Brain pericyte (primary cell): ENCODE measurements around the gene ATXN7L1.

Experiments used
- DNase-seq: peaks from one replicate; pipeline ENCODE4 v3.0.0-alpha.2; 2012; ENCODE audit warnings: low read depth, low spot score

The ATXN7L1 gene

DNA sequence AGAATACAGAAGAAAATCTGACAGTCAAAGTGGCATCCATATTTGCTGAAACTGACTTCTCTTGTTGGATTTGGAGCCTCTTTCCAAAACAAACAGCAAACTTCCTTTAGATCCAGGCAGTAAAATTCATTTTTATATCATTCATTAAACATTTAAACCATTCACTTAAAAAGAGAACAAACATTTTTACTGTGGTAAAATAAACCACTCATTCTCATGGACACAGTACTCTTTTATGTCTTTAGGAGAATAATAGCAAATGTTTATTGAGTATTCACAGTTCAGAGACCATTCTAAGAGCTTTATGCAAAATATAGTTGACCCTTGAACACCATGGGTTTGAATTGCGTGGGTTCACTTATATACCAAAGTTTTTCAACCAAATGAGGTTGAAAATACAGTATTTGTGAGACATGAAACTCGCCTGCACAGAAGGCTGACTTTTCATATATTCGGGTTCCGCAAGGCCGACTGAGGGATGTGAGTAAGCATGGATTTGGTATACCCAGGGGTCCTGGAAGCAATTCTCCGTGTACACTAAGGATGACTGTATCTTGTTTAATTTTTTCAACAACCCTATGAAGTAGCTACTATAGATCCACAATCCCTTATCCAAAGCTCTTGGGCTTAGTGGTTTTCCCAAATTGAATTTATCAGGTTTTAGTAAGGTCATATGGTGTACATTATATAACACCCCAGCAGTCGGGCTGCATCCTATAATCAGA, 49.1 kb downstream of the ATXN7L1 start:
- DNase-seq: no peak

DNA sequence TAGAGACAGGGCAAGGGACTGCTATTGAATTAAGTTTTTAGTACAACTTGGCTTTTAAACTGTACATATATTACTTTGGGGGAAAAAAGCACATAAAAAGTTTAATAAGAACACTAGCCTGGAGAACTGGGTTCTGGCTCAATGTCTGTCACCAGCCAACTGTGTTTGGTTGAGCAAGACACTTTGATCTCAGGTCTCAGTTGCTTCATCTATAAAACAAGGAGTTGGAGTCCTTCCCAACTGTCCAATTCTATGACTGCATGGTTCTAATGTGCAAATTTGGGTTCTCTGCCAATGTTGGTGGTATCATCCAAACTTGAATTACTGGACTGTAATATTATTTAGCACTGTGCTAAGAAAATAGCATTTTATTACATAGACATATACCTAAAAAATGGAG, 50.3 kb downstream of the ATXN7L1 start:
- DNase-seq: no peak

DNA sequence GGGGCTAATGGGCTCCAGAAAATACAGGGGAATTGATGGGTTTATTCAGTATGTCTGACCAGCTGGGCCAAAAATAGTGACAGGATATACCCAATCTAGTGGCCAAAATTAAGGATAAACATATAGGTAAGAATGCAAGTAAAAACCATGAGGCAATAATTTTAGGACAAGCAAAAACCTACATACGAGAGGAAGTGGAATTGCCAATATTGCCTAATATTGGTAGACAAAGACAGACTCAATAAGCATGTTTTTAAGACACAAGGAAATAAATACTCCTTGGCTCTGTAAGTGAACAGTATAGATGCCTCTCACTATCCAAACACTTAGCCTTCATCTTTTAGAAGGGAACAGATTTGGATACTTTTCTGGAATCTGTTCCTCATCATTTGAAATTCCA, 51.0 kb downstream of the ATXN7L1 start:
- DNase-seq: no peak

DNA sequence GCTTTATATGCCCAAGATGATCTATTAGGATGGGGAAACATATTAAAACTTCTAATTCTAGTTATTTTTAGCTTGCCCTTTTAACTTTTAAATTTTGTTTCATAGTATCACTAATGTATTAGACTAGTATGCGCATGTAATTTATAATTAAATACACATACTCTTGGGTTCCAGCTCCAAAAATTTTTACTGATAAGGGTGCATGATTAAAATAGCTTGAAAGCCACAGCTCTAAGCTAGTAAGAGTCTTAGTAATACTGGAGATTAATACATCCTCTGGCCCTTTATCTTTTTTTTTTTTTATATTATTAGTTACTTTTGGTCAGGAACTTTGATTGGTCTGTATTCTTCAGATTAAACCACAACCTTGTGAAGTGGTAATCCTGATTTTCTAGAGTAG, 53.6 kb downstream of the ATXN7L1 start:
- DNase-seq: no peak

DNA sequence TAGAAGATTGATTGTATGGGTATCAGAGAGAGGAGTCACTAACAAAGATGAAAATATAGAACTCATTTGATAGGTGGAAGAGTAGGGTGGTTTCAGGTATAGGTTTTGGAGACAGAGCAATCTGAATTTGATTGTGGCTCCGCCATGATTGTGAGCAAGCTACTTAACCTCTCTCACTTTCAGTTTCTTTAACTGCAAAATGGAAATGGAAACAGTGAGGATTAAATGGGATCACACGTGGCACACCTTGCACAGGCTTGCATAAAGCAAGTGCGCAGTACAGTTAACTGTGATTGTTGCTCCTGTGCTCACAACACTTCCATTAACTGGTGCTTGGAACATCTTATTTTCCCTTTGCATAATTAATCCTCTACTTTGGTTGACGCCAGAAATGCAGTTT, 54.9 kb downstream of the ATXN7L1 start:
- no peak for DNase-seq

DNA sequence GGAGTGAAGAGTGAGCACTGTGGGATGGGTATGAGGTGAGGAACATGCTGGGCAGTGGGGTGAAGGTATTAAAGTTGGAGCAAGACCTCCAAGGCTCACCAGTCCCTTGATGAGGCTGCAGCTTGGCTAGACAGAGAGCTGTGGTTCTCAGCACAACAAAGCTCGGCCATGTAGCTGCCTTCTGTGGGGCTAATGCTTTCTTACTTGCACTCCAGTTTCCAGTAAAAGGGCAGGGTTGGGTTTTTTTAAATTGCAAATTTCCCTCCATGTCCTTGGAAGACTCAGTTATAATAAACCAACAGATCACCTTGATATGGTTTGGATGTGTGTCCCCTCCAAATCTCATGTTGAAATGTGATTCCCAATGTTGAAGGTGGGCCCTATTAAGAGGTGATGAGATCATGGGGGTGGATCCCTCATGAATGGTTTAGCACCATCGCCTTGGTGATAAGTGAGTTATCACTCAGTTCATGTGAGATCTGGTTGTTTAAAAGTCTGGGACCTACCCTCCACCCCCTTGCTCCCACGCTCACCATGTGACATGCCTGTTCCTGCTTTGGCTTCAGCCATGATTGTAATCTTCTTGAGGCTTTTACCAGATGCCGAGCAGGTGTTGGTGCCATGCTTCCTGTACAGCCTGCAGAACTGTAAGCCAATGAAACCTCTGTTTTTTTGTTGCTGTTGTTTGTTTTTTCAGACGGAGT, 55.9 kb downstream of the ATXN7L1 start:
- no peak for DNase-seq

DNA sequence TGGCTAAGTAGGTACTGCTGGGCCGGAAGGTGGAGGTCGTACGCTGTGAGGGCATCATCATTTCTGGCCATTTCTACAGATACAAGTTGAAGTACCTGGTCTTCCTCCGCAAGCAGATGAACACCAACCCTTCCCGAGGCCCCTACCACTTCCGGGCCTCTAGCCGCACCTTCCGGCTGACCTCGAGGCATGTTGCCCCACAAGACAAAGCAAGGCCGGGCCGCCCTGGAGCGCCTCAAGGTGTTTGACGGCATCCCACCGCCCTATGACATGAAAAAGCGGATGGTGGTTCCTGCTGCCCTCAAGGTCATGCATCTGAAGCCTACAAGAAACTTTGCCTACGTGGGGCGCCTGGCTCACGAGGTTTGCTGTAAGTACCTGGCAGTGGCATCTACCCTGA, 56.8 kb downstream of the ATXN7L1 start:
- no peak for DNase-seq

DNA sequence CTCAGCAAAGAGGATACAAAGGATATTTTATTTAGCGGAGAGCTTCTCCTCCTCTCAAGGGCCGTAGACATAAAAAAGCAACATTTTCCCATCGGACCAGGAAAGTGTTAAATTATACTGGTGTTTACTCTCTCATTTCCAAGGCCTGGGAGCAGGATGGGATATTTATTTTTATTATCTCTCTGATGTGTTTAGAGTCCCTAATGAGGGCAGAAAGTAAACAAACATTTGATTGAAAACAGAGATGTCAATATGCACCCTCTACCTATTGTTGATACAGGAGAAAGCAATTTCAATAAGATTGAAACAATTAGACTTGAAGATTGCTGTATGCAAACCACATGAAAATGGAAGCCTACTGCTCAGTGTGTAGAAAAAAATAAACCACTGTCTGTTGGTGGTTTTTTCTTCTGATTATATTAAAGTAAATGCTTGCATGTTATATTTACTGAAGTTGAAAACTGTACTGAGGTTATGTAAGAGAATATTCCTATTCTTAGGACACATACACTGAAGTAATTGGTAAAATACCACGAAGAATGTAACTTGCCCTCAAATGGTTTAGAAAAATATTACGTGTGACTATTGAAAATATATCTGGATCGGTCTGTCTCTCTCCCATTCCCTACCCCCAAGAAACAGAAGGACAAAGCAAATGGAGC, 59.3 kb downstream of the ATXN7L1 start:
- DNase-seq: no peak

DNA sequence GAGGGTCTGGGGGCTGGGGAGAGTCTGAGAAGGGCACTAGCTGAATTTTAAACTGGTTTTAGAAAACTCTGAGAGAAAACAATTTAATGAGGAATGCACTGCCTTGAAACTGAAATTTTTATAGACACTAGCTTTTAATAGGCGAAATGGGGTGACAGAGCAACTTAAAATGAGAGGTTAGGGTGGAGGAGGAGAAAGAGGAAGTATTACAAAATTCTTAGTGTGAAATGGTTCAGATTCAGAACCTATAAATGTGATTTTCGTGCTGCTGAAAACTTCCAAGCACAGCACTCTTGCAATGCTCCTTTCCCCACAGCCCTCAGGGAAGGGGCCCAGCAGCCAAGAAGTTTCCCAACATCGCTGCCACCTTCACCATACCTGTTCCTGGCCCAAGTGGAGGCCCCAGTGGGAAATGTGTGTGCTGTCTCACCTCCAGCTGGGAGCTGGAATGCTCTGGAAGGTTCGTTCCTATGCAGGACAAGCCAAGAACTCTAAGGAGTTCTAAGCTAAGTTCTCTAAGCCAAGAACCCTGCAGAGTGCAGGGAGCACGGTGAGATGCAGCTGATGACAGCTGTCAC, 60.0 kb downstream of the ATXN7L1 start:
- no peak for DNase-seq

DNA sequence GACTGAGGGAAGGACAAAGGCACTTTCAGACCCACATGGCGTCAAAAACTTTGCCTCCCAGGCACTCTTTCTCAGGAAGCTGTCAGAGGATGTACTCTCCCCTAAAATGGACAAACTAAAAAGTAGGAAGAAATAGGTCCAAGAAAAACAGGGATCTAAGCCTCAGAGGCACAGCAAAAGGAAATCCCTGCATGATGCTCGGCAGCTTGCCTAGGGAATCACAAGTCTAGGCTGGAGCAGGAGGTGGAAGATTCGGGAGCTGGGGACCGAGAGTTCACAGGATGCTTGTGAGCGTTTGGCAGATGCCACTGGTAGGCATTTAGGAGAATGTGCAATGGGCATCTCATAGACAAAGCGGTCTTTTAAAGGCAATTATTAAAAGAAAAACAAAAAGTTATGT, 60.8 kb downstream of the ATXN7L1 start:
- DNase-seq: no peak

DNA sequence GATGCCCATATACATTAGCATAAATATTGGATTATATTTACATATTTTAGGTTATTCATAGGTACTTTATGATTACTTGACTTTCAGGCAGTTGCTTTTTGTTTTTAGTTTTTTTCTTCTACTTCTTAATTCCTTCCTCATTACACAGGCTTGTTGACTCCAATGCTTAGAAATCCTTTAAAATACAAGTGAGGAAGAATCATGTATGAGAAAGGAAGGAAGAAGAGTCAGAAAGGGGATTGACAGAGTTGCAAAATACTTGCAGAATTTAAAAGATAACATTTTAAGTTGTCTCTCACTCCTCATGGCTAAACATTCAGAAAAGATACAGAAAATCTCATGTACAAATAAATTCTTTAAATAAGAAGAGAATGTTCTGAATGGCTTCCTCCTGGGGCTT, 61.9 kb downstream of the ATXN7L1 start:
- no peak for DNase-seq

DNA sequence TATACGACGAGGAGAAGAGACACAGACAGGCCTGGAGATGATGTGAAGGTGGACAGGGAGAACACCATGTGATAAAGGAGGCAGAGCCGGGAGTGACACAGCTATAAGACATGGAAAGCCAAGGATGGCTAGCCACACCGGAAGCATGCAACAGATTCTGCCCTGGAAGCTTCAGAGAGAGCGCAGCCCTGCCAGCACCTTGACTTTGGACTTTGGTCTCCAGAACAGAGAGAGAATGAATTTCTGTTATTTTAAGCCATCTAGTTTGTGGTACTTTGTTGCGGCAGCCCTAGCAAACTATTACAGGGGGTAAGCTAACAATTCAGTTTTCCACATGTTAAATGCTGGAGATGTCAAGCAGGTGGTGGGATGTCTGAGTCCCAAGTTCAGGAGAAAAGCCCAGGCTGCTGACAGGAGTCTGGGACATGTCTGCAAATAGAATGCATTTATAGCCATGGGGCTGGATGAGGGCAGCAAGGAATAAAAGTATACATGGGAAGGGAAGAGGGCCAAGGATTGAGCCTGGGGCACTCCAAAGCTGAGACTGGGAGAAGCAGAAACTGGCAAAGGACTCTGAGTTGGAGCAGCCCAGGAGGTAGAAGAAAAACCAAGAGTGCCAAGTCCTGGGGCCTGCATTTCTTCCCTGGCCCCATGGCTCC, 65.1 kb downstream of the ATXN7L1 start:
- no peak for DNase-seq

DNA sequence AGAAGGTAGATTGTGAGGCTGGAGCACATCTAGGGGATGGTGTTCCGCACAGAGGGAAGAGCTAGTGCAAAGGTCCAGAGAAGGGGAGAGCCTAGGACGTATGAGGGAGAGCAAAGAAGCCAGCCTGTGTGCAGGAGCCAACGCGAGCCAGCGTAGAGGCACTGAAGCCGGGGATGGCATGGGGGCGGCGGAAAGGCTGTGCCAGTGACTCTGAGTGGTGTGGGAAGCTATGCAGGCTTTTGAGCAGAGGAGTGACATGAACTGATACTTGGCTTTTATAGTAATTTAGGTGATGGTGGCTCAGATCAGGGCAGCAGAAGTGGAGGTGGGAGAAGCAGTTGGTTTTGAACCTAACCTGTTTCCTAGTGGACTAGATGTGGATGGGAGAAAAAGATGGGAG, 65.8 kb downstream of the ATXN7L1 start:
- DNase-seq: no peak

DNA sequence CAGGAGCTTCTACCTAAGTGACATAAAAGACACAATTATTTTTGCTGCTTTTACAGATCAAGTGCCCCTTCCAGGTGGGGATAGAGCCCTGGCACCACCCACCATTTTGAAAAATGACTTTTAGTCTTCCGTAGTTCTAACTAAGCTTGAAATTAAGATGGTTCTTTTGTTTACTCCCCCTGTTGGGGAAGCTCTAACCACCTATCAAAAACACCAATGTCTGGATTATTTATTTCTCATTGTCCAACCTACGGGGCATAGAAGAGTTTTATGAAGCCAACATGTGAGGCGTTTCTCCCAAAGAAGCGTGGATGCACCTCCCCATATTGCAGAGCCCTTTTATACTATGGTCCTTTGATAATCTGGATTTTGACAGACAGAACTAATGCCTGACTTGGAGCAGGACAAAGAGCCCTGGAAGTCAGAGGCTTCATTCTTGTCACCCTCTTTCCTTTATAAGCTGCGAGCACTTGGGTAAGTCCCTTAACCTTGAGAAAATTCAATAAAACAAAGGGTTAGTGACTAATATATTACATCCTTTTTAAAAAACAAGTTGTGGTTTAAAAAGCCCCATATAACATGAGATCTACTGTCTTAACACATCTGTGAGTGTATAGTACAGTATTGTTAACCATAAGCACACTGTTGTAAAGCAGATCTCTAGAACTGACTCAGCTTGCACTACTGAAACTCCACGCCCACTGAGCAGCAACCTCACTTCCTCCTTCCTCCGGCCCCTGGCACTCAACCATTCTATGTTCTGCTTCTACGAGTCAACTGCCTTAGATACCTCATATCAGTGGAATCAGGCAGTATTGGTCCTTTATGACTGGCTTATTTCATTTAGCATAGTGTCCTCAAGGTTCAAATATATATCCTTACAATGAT, 67.5 kb downstream of the ATXN7L1 start:
- no peak for DNase-seq

DNA sequence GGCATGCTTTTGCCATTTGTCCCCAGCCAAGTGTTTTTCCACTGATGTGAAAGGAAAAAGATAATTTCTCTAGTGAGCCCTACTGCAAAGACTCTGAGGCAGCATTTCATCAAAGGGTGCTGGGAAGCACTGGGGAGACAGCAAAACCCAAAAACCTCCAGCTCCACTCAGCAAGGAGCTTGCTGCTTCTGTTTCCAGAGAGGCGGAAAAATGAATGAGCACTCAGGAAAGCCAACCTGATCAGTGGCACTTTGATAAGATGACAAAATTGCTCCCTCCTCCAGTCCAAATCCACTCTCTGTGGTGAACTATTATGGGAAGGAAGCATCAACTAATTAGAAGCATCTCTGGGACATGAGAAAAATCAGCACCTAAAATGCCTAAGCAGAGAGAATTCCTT, 68.2 kb downstream of the ATXN7L1 start:
- DNase-seq: no peak

DNA sequence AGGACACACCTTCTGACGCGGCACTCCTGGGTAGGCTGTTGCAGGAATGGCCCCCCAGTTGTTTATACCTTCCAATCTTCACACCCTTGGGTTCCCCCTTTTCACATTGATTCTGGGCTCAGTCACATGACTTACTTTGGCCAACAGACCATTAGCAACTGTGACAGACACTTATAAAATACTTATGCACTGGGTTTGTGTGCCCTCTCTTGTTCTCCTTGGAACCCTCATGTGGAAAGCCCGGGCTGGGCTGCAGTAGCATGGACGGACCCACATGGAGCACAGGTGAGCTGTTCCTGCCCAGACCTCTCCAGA, 69.0 kb downstream of the ATXN7L1 start:
- no peak for DNase-seq

DNA sequence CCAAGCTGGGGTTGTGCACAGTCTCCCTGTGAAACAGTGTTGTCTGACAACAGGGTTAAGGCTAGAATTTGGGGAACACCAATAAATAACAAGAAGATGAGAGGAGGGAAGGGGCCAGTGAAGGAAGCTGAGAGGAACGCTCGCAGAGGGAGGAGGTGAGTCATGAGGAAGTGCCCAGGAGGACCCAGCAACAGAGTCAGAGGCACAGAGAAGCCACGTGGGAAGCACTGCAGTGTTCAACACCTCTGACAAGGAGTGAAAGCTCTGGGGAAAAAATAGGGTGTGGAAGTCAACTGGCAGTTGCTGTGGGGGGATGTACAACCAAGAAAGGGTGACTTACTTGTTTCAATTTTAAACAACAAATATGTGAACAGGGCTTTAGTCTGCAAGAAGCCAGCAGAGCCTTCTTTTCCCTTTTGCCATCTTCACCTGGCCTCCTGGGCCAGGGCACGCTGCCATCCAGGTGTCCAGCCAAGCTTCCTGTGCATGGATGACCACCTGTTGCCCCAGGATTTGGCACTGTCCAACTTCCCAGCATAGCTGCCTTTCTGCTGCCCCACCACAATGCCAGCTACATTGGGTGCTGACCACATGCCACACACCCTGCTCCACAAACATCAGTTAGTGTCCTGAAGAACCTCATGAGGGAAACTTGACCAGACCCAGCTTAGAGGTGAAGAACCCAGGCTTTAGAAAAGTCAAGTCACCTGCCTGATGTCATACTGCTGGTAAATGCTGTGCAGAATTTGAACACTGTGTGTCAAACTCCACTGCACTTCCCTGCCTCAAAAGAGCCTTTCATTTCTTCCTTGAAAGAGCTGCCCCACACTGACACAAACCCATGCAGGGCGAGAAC, 69.6 kb downstream of the ATXN7L1 start:
- DNase-seq: no peak

DNA sequence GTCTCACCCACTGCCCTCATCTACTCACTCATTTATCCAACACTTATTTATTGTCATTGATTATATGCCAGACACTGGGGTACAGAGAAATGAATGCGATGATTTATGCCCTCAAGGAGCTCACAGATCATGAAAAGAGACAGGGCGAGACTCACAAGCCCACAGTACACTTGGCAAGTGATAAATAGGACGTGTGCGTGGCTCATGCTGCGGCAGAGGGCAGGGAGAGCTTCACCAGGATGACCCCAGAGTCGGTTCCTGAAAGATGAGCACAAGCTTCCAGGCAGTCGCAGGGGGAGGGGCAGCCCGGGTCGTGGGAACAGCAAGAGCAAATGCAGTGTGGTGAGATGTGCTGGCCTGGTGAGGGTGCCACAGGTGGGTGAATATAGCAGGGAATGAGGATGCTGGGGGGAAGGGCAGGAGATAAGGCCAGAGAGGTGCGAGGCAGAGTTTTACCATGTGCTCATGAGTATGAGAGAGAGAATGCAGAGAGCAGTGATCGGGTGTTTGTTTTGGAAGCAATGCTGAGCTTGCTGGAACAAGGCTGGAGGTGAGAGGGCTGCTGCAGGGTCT, 70.9 kb downstream of the ATXN7L1 start:
- DNase-seq: no peak

DNA sequence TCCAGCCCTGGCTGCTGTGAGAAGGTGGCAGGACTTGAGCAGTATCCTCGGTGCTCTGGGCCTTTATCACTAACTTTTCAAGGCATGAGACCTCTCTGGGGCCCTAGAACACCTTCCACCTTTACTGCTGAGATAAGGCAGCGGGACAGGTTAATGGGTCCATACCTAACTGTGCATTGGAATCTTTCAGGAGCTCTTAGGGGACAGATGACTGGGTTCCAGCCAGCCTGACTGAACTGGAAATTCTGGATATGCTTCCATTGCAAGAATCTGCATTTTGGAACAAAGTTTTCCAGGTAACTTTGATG, 73.0 kb downstream of the ATXN7L1 start:
- DNase-seq: no peak
